Uterus (tissue), 2 donors: ENCODE data around the gene PIGK.

ENCODE experiments used
- CTCF ChIP-seq, 4 experiments: fragments of 200-600 bp in 2 of 4; fragments of 450-650 bp in 2 of 4; sonication (generic) in 2 of 4; IDR thresholded peaks; one replicate each; pipeline ENCODE4 v1.5.1; 2016 to 2019; ENCODE audit warnings: antibody characterized with exemption in 4 of 4, mild to moderate bottlenecking in 2 of 4, moderate library complexity in 1 of 4
- POLR2A ChIP-seq, 2 donors: fragments of 450-650 bp; IDR thresholded peaks; one replicate each; pipeline ENCODE4 v1.6.1; 2016; ENCODE audit warnings: antibody characterized with exemption in 2 of 2, mild to moderate bottlenecking in 1 of 2, moderate library complexity in 1 of 2

GRCh38 chr1:77085109-77085508 is 134.1 kb downstream of the PIGK start:
- TF ChIP-seq CTCF (IDR thresholded peaks at IDR 0.05), result no peak
- TF ChIP-seq POLR2A (IDR thresholded peaks at IDR 0.05), result no peak
